Astrocyte (in vitro differentiated cells and primary cell): ENCODE data around the gene STARD13. TPM values are rescaled to one million over a fixed set of nuclear protein-coding genes. Genes with fewer than 3 reads are reported as not detected.

Experiments
- DNase-seq: peaks from one replicate; pipeline ENCODE4 v3.0.0-alpha.2; 2010; ENCODE audit warnings: low read depth
- FAIRE-seq: peaks from 2 replicates; lab custom pipeline; 2011; peaks lifted over from hg19 to GRCh38; lab: Jason Lieb, UNC
- H2AFZ ChIP-seq: 2 replicates; pipeline ENCODE4 v1.6.0; 2012; ENCODE audit warnings: low read depth, low read length, inconsistent platforms
- H3K27ac ChIP-seq: 2 replicates; pipeline ENCODE4 v1.5.1; 2011; ENCODE audit warnings: low read depth, low read length, inconsistent platforms
- H3K27me3 ChIP-seq: 2 replicates; pipeline ENCODE4 v1.6.0; 2011; ENCODE audit warnings: low read length, inconsistent platforms; ENCODE audit not compliant: insufficient read depth
- H3K36me3 ChIP-seq: 2 replicates; pipeline ENCODE4 v1.5.1; 2011; ENCODE audit warnings: low read length, inconsistent platforms; ENCODE audit not compliant: insufficient read depth
- H3K4me1 ChIP-seq: 2 replicates; pipeline ENCODE4 v1.5.1; 2011; ENCODE audit warnings: low read length, inconsistent platforms; ENCODE audit not compliant: insufficient read depth
- H3K4me2 ChIP-seq: 2 replicates; pipeline ENCODE4 v1.6.0; 2012; ENCODE audit warnings: low read length, inconsistent platforms
- H3K4me3 ChIP-seq: 2 replicates; pipeline ENCODE4 v1.5.1; 2011; ENCODE audit warnings: low read depth, mild to moderate bottlenecking, low read length, inconsistent platforms; ENCODE audit not compliant: insufficient read depth
- H3K79me2 ChIP-seq: 2 replicates; pipeline ENCODE4 v1.6.0; 2012; ENCODE audit warnings: mild to moderate bottlenecking, low read length, inconsistent platforms; ENCODE audit not compliant: insufficient read depth
- H3K9ac ChIP-seq: 2 replicates; pipeline ENCODE4 v1.6.0; 2012; ENCODE audit warnings: mild to moderate bottlenecking, low read length, inconsistent platforms
- H3K9me3 ChIP-seq: 2 replicates; pipeline ENCODE4 v1.5.1; 2012; ENCODE audit warnings: low read depth, mild to moderate bottlenecking, low read length, inconsistent platforms; ENCODE audit not compliant: insufficient read depth
- H4K20me1 ChIP-seq: 2 replicates; pipeline ENCODE4 v1.6.0; 2012; ENCODE audit warnings: low read length, inconsistent platforms; ENCODE audit not compliant: insufficient read depth
- H3K27ac Mint-ChIP-seq: one replicate; pipeline ENCODE4 v1.8.0; 2021; ENCODE audit warnings: mild to moderate bottlenecking, mixed read lengths; ENCODE audit not compliant: unreplicated experiment
- H3K27me3 Mint-ChIP-seq: one replicate; pipeline ENCODE4 v1.8.0; 2021; ENCODE audit warnings: low read depth, mixed read lengths; ENCODE audit not compliant: unreplicated experiment
- H3K36me3 Mint-ChIP-seq: one replicate; pipeline ENCODE4 v1.8.0; 2021; ENCODE audit warnings: low read depth, mixed read lengths; ENCODE audit not compliant: unreplicated experiment
- H3K4me1 Mint-ChIP-seq: one replicate; pipeline ENCODE4 v1.8.0; 2021; ENCODE audit warnings: low read depth, mixed read lengths; ENCODE audit not compliant: unreplicated experiment
- H3K4me3 Mint-ChIP-seq: one replicate; pipeline ENCODE4 v1.8.0; 2021; ENCODE audit warnings: mild to moderate bottlenecking, moderate library complexity, mixed read lengths; ENCODE audit not compliant: unreplicated experiment
- H3K9me3 Mint-ChIP-seq: one replicate; pipeline ENCODE4 v1.8.0; 2021; ENCODE audit warnings: mild to moderate bottlenecking, mixed read lengths; ENCODE audit not compliant: unreplicated experiment
- EZH2 ChIP-seq: IDR thresholded peaks from 2 replicates; pipeline ENCODE4 v1.6.1; 2012; ENCODE audit warnings: mild to moderate bottlenecking, low read length, inconsistent platforms; ENCODE audit not compliant: insufficient read depth
- total RNA-seq: library from RNA; stranded (reverse); gene quantifications from 2 replicates; pipeline ENCODE4 v1.2.1, GENCODE V29; 2021
- TF ChIP-seq, protein P1 (sequence below): IDR thresholded peaks from 2 replicates; pipeline ENCODE4 v1.5.1; 2011; ENCODE audit warnings: low read depth, mild to moderate bottlenecking, inconsistent platforms, low read length, moderate library complexity; ENCODE audit not compliant: insufficient read depth

STARD13 gene
- total RNA-seq, 1 donor from 2014 or later: 30.1 TPM

DNA sequence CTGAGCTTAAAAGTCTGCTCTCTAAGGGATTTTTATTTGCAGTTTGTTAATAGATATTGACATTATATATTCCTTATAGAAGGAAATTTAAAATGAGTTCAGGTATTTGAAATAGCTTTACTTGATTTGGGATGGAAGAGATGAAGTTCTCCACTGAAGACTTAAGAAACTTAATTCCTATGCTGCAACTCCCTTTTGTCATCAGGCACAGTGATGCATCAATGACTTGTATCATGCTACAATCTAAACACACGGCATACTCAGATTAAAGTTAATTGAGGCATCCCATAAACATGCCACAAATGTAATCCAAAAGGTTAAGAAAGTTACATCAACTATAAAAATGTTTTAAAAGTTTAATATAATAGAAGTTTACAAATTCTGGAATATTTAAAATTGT, 109.0 kb downstream of the STARD13 start:
- no peaks in the 10 kb centered on the region for H3K9me3 ChIP-seq
- H3K27me3 ChIP-seq: no peaks in the 10 kb centered on the region
- H3K4me1 ChIP-seq: peaks cover 8% of the 10 kb centered on the region
- H4K20me1 ChIP-seq: no peaks in the 10 kb centered on the region
- DNase-seq (no peak), FAIRE-seq (peak; percentile 52)
- no peak overlapping the region for H3K9ac ChIP-seq
- H3K36me3 Mint-ChIP-seq: peaks cover 6% of the 10 kb centered on the region
- H2AFZ ChIP-seq: no peak overlapping the region
- H3K79me2 ChIP-seq: peaks cover 90% of the 10 kb centered on the region
- peaks cover 7% of the 10 kb centered on the region for H3K36me3 ChIP-seq
- no peak overlapping the region for H3K4me2 ChIP-seq
- no peak overlapping the region for H3K27ac Mint-ChIP-seq
- no peak overlapping the region for H3K4me3 ChIP-seq
- H3K27me3 Mint-ChIP-seq: no peaks in the 10 kb centered on the region
- no peak for TF ChIP-seq EZH2
- TF ChIP-seq, protein P1, sequence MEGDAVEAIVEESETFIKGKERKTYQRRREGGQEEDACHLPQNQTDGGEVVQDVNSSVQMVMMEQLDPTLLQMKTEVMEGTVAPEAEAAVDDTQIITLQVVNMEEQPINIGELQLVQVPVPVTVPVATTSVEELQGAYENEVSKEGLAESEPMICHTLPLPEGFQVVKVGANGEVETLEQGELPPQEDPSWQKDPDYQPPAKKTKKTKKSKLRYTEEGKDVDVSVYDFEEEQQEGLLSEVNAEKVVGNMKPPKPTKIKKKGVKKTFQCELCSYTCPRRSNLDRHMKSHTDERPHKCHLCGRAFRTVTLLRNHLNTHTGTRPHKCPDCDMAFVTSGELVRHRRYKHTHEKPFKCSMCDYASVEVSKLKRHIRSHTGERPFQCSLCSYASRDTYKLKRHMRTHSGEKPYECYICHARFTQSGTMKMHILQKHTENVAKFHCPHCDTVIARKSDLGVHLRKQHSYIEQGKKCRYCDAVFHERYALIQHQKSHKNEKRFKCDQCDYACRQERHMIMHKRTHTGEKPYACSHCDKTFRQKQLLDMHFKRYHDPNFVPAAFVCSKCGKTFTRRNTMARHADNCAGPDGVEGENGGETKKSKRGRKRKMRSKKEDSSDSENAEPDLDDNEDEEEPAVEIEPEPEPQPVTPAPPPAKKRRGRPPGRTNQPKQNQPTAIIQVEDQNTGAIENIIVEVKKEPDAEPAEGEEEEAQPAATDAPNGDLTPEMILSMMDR: no peak
- H3K4me1 Mint-ChIP-seq: peaks cover 21% of the 10 kb centered on the region
- H3K27ac ChIP-seq: no peak overlapping the region
- H3K9me3 Mint-ChIP-seq: no peaks in the 10 kb centered on the region
- no peak overlapping the region for H3K4me3 Mint-ChIP-seq

DNA sequence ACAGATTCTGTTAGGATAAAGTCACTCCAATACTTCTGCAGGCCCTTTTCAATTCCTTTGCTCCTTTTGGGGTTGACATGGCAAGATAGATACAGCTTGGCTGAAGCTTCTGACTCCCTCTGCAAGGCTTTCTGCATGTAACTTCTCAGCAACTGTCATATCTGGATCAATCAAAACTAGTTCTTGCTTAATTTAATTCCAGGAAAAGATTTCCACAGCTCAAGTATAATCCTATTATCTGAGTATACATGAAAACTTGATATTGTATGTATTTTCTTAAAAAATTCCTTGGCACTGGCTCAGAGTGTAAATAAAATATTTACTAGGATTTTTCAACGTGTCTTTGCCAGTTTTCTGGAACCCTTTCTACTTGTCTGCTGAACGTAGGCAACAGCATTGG, 109.6 kb downstream of the STARD13 start:
- H3K27me3 Mint-ChIP-seq: no peaks in the 10 kb centered on the region

DNA sequence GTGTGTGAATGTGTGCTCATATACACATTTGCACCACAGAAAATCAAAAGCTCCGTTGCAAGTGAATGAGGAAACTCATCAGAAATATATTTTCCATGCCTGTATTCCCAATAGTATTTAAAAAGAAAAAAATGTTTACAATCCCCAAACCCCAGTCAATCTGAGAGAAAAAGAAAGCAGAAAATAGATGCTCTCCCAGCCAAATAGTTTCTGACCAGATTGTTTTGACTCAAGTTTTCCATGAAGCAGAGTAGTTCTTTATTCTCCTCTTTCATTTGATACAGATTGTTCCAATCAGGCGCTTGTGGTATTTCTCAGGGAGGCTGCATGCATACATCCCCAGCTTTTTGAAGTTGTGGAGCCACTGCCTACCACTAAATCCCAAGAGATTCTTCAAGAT, 110.6 kb downstream of the STARD13 start:
- no peak overlapping the region for H3K9ac ChIP-seq
- FAIRE-seq (no peak), DNase-seq (peak; percentile 49)
- H3K27ac Mint-ChIP-seq: no peak overlapping the region
- no peak overlapping the region for H3K4me2 ChIP-seq
- H3K36me3 ChIP-seq: peaks cover 7% of the 10 kb centered on the region
- H3K4me3 Mint-ChIP-seq: no peak overlapping the region
- peaks cover 86% of the 10 kb centered on the region for H3K79me2 ChIP-seq
- H3K27me3 Mint-ChIP-seq: no peaks in the 10 kb centered on the region
- H3K4me1 Mint-ChIP-seq: peaks cover 24% of the 10 kb centered on the region
- no peak overlapping the region for H3K4me3 ChIP-seq
- TF ChIP-seq, protein P1: no peak
- TF ChIP-seq EZH2: no peak
- no peak overlapping the region for H3K27ac ChIP-seq
- H3K27me3 ChIP-seq: no peaks in the 10 kb centered on the region
- no peaks in the 10 kb centered on the region for H4K20me1 ChIP-seq
- peaks cover 15% of the 10 kb centered on the region for H3K4me1 ChIP-seq
- H3K9me3 ChIP-seq: no peaks in the 10 kb centered on the region
- H3K9me3 Mint-ChIP-seq: no peaks in the 10 kb centered on the region
- peaks cover 6% of the 10 kb centered on the region for H3K36me3 Mint-ChIP-seq
- H2AFZ ChIP-seq: no peak overlapping the region

More for the DNA sequence above, 109.6 kb downstream of the STARD13 start:
- H3K27ac ChIP-seq: no peak overlapping the region
- H3K79me2 ChIP-seq: peaks cover 90% of the 10 kb centered on the region
- H3K4me1 ChIP-seq: peaks cover 8% of the 10 kb centered on the region
- H3K4me1 Mint-ChIP-seq: peaks cover 22% of the 10 kb centered on the region
- H3K36me3 ChIP-seq: peaks cover 7% of the 10 kb centered on the region
- no peak overlapping the region for H3K4me3 ChIP-seq
- no peak overlapping the region for H2AFZ ChIP-seq
- no peaks in the 10 kb centered on the region for H3K27me3 ChIP-seq
- H3K9me3 ChIP-seq: no peaks in the 10 kb centered on the region
- H3K36me3 Mint-ChIP-seq: peaks cover 6% of the 10 kb centered on the region
- H3K27ac Mint-ChIP-seq: no peak overlapping the region
- no peak for DNase-seq
- H4K20me1 ChIP-seq: no peaks in the 10 kb centered on the region
- FAIRE-seq: no peak
- no peak overlapping the region for H3K9ac ChIP-seq
- H3K4me3 Mint-ChIP-seq: no peak overlapping the region
- no peaks in the 10 kb centered on the region for H3K9me3 Mint-ChIP-seq
- TF ChIP-seq, protein P1: no peak
- no peak for TF ChIP-seq EZH2
- H3K4me2 ChIP-seq: no peak overlapping the region
